ENCODE measurements around the gene SYTL2. TPM values are rescaled to one million over a fixed set of nuclear protein-coding genes. Genes with fewer than 3 reads are reported as not detected.
A peak's percentile ranks its signal among the peaks of the same experiment; 100 is the strongest.

Gene SYTL2
- total and polyA plus RNA-seq, 2 experiments from 2014 or later, result 8.9 to 66.6 TPM

GRCh38 chr11:85665733-85666132, 145.2 kb downstream of the SYTL2 start:
- WGBS (ENCODE audit: low lambda C conversion rate, missing lambda C conversion rate), result 67% methylated on average over 5 of the region's 5 CpGs
- H3K9me2 ChIP-seq (replicated peaks; ENCODE audit: insufficient read depth), result no peaks in the 10 kb centered on the region
- no peak for TF ChIP-seq EZH2phosphoT487 (IDR thresholded peaks at IDR 0.05; ENCODE audit: low read depth, severe bottlenecking, unreplicated experiment)
- TF ChIP-seq, protein P1, sequence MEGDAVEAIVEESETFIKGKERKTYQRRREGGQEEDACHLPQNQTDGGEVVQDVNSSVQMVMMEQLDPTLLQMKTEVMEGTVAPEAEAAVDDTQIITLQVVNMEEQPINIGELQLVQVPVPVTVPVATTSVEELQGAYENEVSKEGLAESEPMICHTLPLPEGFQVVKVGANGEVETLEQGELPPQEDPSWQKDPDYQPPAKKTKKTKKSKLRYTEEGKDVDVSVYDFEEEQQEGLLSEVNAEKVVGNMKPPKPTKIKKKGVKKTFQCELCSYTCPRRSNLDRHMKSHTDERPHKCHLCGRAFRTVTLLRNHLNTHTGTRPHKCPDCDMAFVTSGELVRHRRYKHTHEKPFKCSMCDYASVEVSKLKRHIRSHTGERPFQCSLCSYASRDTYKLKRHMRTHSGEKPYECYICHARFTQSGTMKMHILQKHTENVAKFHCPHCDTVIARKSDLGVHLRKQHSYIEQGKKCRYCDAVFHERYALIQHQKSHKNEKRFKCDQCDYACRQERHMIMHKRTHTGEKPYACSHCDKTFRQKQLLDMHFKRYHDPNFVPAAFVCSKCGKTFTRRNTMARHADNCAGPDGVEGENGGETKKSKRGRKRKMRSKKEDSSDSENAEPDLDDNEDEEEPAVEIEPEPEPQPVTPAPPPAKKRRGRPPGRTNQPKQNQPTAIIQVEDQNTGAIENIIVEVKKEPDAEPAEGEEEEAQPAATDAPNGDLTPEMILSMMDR (IDR thresholded peaks at IDR 0.05; ENCODE audit: poor library complexity), result no peak
- TF ChIP-seq EZH2 (IDR thresholded peaks at IDR 0.05; ENCODE audit: borderline replicate concordance), result no peak
- H3K36me3 ChIP-seq (replicated peaks; ENCODE audit: insufficient read depth, low read depth), result no peaks in the 10 kb centered on the region
- H3K4me2 ChIP-seq, result peak overlapping the region; percentile 91
- H3K4me3 ChIP-seq, result no peak overlapping the region
- DNase-seq (ENCODE audit: low spot score), result peak; percentile 12
- H3K27ac ChIP-seq, result peak overlapping the region; percentile 99
- no peaks in the 10 kb centered on the region for H3K27me3 ChIP-seq
- H3K4me1 ChIP-seq (ENCODE audit: insufficient read depth), result peaks cover 13% of the 10 kb centered on the region
- H4K20me1 ChIP-seq (ENCODE audit: insufficient read depth, poor library complexity, severe bottlenecking), result peaks cover 37% of the 10 kb centered on the region
- H3K79me2 ChIP-seq, result peaks cover 37% of the 10 kb centered on the region
- H3K9me3 ChIP-seq (ENCODE audit: low read depth), result no peaks in the 10 kb centered on the region
- H2AFZ ChIP-seq, result peak overlapping the region; percentile 58

- Histone ChIP-seq H3K36me3 (replicated peaks; ENCODE audit: insufficient read depth, low read depth) (no peaks in the 10 kb centered on the region), H4K20me1 (ENCODE audit: insufficient read depth, poor library complexity, severe bottlenecking) (peaks cover 45% of the 10 kb centered on the region), H3K27ac (peak within 1 kb of the TSS; percentile 99), H3K4me2 (peak within 1 kb of the TSS; percentile 91), H3K9me2 (replicated peaks; ENCODE audit: insufficient read depth) (no peaks in the 10 kb centered on the region), H2AFZ (peak within 1 kb of the TSS; percentile 58), H3K27me3 (no peaks in the 10 kb centered on the region), H3K4me3 (peak within 1 kb of the TSS; percentile 95), H3K79me2 (peaks cover 46% of the 10 kb centered on the region), H3K4me1 (ENCODE audit: insufficient read depth) (peaks cover 13% of the 10 kb centered on the region), H3K9me3 (ENCODE audit: low read depth) (no peaks in the 10 kb centered on the region)
- peak; percentile 97 for DNase-seq (ENCODE audit: low spot score)
- 2% methylated on average over 57 of the region's 67 CpGs for WGBS (ENCODE audit: low lambda C conversion rate, missing lambda C conversion rate)
- TF ChIP-seq EZH2 (IDR thresholded peaks at IDR 0.05; ENCODE audit: borderline replicate concordance), result no peak
- TF ChIP-seq EZH2phosphoT487 (IDR thresholded peaks at IDR 0.05; ENCODE audit: low read depth, severe bottlenecking, unreplicated experiment), result no peak
- TF ChIP-seq, protein P1 (IDR thresholded peaks at IDR 0.05; ENCODE audit: poor library complexity), result no peak
These were observed 146.1 kb downstream of the SYTL2 start, which contains the start of gene CREBZF for GRCh38 chr11:85664615-85665481. TSS of gene CREBZF (minus strand) at chr11:85665129. CDS start at chr11:85664875, 254 bp downstream.

GRCh38 chr11:85663753-85664614, 147.0 kb downstream of the SYTL2 start:
- no peaks in the 10 kb centered on the region for H3K9me2 ChIP-seq (replicated peaks; ENCODE audit: insufficient read depth)
- peaks cover 20% of the 10 kb centered on the region for H3K4me1 ChIP-seq (ENCODE audit: insufficient read depth)
- H3K4me2 ChIP-seq, result peak overlapping the region; percentile 91
- peak overlapping the region; percentile 99 for H3K27ac ChIP-seq
- 1% methylated on average over 73 of the region's 73 CpGs for WGBS (ENCODE audit: low lambda C conversion rate, missing lambda C conversion rate)
- DNase-seq (ENCODE audit: low spot score), result peak; percentile 89
- H3K4me3 ChIP-seq, result peak overlapping the region; percentile 95
- peaks cover 54% of the 10 kb centered on the region for H4K20me1 ChIP-seq (ENCODE audit: insufficient read depth, poor library complexity, severe bottlenecking)
- H3K27me3 ChIP-seq, result no peaks in the 10 kb centered on the region
- H3K36me3 ChIP-seq (replicated peaks; ENCODE audit: insufficient read depth, low read depth), result no peaks in the 10 kb centered on the region
- peaks cover 55% of the 10 kb centered on the region for H3K79me2 ChIP-seq
- H2AFZ ChIP-seq, result peak overlapping the region; percentile 41
- no peaks in the 10 kb centered on the region for H3K9me3 ChIP-seq (ENCODE audit: low read depth)
- TF ChIP-seq, protein P1 (IDR thresholded peaks at IDR 0.05; ENCODE audit: poor library complexity), result peak; percentile 49
- TF ChIP-seq EZH2 (IDR thresholded peaks at IDR 0.05; ENCODE audit: borderline replicate concordance) (no peak), EZH2phosphoT487 (IDR thresholded peaks at IDR 0.05; ENCODE audit: low read depth, severe bottlenecking, unreplicated experiment) (no peak)
